ENCODE data around the gene SLC43A2.

SLC43A2 gene

DNA sequence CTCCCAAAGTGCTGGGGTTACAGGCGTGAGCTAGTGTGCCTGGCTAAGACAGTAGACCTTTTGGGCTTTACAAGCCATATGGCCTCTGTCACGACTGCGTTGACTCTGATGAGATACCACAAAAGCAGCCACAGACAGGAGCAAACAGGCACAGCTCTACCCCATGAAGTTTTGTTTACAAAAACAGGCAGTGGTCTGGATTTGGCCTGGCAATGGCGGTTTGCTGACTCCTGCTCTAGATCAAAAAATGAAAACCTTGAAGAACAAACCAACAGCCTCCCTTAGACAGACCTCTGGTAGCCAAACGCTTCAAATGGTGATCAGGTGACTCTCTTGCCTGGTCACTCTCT lies 20.7 kb downstream of the SLC43A2 start:
- TF ChIP-seq ZNF10 (tag by site-specific recombination; IDR thresholded peaks at IDR 0.05) (no peak), ZNF561 (tag by site-specific recombination; IDR thresholded peaks at IDR 0.05; ENCODE audit: borderline replicate concordance) (no peak), ZEB2 (tag by site-specific recombination; IDR thresholded peaks at IDR 0.05) (no peak), ZNF16 (tag by site-specific recombination; IDR thresholded peaks at IDR 0.05; ENCODE audit: low read depth) (no peak)
- Histone ChIP-seq H3K27ac (ENCODE audit: extremely low read depth, low read depth, low read length) (no peak overlapping the region), H3K36me3 (ENCODE audit: control insufficient read depth in 2 of 2, insufficient read depth in 1 of 2, low read length in 2 of 2) (no peaks in the 10 kb centered on the region; a peak in 1 of 3 replicates), H3K9me3 (ENCODE audit: control insufficient read depth, insufficient read depth, low read depth, low read length) (no peaks in the 10 kb centered on the region), H3K4me1 (ENCODE audit: control insufficient read depth, insufficient read depth, low read length) (no peaks in the 10 kb centered on the region), H3K4me3 (ENCODE audit: low read depth, low read length) (no peak overlapping the region)
- ChIA-PET CTCF (interaction anchor here (0.6 to 1.5 kb wide), 3 partner anchors 10 to 181 kb away, joined by 3 to 5 read pairs (median 5); no protein-coding TSS in a partner anchor), POLR2A (no interaction called here)

DNA sequence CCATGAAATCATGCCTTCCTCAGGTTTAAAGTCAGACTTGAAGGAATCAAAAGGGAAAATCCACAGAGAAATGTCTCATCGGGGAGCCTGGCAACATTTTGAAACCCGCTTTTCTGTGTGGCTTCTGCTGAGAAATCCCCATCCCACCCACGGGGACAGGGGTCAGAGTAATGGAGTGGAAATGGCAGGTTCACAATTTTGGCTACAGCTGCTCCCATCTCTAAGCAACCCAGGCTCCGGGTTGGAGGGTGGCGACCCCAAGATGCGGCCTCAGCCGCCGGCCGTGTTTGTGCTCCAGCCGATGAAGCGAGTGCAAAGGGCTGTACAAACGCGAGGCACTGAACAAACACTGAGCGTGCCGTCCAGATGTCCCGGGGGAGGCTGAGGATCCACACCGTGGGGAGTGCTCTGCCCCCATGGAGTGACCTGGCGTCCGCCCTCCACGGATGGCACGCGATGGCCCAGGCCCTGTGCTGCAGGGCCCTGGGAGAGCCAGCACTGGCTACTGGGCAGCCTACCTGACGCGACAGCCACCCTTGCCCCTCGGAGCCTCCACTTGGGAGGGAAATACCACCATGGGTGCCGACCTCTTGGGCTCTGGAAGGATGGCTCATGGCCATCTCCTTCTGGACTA lies 22.2 kb downstream of the SLC43A2 start:
- TF ChIP-seq ZIC2 (tag by site-specific recombination; IDR thresholded peaks at IDR 0.05) (0 out of 2 replicates have a peak, but pooled peaks have one; percentile 25), TRIM28 (IDR thresholded peaks at IDR 0.05; ENCODE audit: borderline replicate concordance, low read length) (no peak), ZFHX2 (tag by site-specific recombination; conservative IDR thresholded peaks at IDR 0.05) (peak; percentile 36; the same call in 1 of the 2 replicates)
- Histone ChIP-seq H3K36me3 (ENCODE audit: control insufficient read depth in 2 of 2, insufficient read depth in 1 of 2, low read length in 2 of 2) (no peaks in the 10 kb centered on the region; a peak in 1 of 3 replicates), H3K27ac (ENCODE audit: extremely low read depth, low read depth, low read length) (no peak overlapping the region), H3K9me3 (ENCODE audit: control insufficient read depth, insufficient read depth, low read depth, low read length) (no peaks in the 10 kb centered on the region), H3K4me1 (ENCODE audit: control insufficient read depth, insufficient read depth, low read length) (no peaks in the 10 kb centered on the region), H3K4me3 (ENCODE audit: low read depth, low read length) (no peak overlapping the region)
- ChIA-PET CTCF (interaction anchor here (0.6 kb wide), 1 partner anchor 33 kb away, joined by 3 read pairs; no protein-coding TSS in a partner anchor), POLR2A (interaction anchor here (0.6 kb wide), 2 partner anchors 24 to 179 kb away, joined by 3 to 4 read pairs; no protein-coding TSS in a partner anchor)

DNA sequence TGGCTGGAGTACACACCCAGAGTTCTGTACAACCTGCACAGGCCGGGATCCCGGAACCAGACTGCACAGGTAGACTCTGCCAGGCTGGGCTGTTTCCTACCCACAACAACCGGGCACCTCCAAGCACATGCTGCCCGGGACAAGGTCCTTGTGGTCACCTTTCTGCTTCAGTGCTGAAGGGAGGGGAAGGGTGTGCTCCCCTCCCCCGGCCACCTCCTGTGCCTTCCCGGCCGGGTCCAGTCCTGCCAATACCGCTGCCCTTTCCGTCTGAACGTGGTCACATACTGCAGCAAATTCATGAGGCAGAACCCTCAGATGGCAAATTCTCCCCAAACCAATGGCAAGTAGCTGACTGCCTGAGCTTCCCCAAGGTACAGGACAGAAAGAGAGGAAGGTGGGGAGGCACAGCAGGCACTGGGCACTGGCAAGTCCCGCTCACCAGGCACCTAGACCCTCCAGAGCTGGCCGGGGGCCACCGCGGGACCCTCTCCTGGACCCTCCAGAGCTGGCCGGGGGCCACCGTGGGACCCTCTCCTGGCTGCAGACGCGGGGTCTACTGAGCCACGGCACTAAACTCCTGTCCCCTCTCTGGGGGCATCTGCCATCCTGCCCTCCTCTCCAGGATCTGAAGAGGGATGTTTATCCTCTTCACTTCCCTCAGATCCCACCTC lies 22.8 kb downstream of the SLC43A2 start:
- no peaks in the 10 kb centered on the region for H3K4me1 ChIP-seq (ENCODE audit: control insufficient read depth, insufficient read depth, low read length)
- no peak overlapping the region for H3K4me3 ChIP-seq (ENCODE audit: low read depth, low read length)
- POLR2A ChIA-PET: interaction anchor here (0.6 kb wide), 2 partner anchors 25 to 178 kb away, joined by 3 to 4 read pairs; no protein-coding TSS in a partner anchor
- no peaks in the 10 kb centered on the region for H3K36me3 ChIP-seq (ENCODE audit: control insufficient read depth in 2 of 2, insufficient read depth in 1 of 2, low read length in 2 of 2)
- CTCF ChIA-PET: interaction anchor here (0.6 kb wide), 1 partner anchor 33 kb away, joined by 3 read pairs; no protein-coding TSS in a partner anchor
- no peak for TF ChIP-seq YY2 (tag by site-specific recombination; IDR thresholded peaks at IDR 0.05)
- no peak for TF ChIP-seq ZNF558 (tag by site-specific recombination; IDR thresholded peaks at IDR 0.05)
- TF ChIP-seq ZNF274 (IDR thresholded peaks at IDR 0.05; ENCODE audit: low read length): no peak
- TF ChIP-seq ZNF274 (tag by site-specific recombination; IDR thresholded peaks at IDR 0.05; ENCODE audit: borderline replicate concordance): no peak
- TF ChIP-seq ZNF26 (tag by site-specific recombination; IDR thresholded peaks at IDR 0.05): no peak
- TF ChIP-seq ZNF548 (tag by site-specific recombination; IDR thresholded peaks at IDR 0.05): no peak
- no peak for TF ChIP-seq ZNF785 (tag by site-specific recombination; IDR thresholded peaks at IDR 0.05)
- no peak for TF ChIP-seq FEZF1 (tag by site-specific recombination; IDR thresholded peaks at IDR 0.05)
- TF ChIP-seq OSR2 (tag by site-specific recombination; IDR thresholded peaks at IDR 0.05): no peak
- TF ChIP-seq ZNF335 (tag by site-specific recombination; conservative IDR thresholded peaks at IDR 0.05): no peak
- no peak for TF ChIP-seq ZNF585B (tag by site-specific recombination; IDR thresholded peaks at IDR 0.05)
- TF ChIP-seq ZNF791 (tag by site-specific recombination; IDR thresholded peaks at IDR 0.05): no peak
- TF ChIP-seq ZBTB17 (tag by site-specific recombination; IDR thresholded peaks at IDR 0.05): no peak
- no peak for TF ChIP-seq INSM2 (tag by site-specific recombination; IDR thresholded peaks at IDR 0.05)
- no peak for TF ChIP-seq ZNF146 (tag by site-specific recombination; IDR thresholded peaks at IDR 0.05)
- no peak for TF ChIP-seq ZNF621 (tag by site-specific recombination; IDR thresholded peaks at IDR 0.05)
- no peaks in the 10 kb centered on the region for H3K9me3 ChIP-seq (ENCODE audit: control insufficient read depth, insufficient read depth, low read depth, low read length)
- H3K27ac ChIP-seq (ENCODE audit: extremely low read depth, low read depth, low read length): no peak overlapping the region
